ENCODE results near the gene MS4A3.
"Not testable (repeated sequence)": the region's sequence is repeated elsewhere in the genome, so short reads cannot be mapped to it uniquely, and the experiment has no call there.

The MS4A3 gene

DNA sequence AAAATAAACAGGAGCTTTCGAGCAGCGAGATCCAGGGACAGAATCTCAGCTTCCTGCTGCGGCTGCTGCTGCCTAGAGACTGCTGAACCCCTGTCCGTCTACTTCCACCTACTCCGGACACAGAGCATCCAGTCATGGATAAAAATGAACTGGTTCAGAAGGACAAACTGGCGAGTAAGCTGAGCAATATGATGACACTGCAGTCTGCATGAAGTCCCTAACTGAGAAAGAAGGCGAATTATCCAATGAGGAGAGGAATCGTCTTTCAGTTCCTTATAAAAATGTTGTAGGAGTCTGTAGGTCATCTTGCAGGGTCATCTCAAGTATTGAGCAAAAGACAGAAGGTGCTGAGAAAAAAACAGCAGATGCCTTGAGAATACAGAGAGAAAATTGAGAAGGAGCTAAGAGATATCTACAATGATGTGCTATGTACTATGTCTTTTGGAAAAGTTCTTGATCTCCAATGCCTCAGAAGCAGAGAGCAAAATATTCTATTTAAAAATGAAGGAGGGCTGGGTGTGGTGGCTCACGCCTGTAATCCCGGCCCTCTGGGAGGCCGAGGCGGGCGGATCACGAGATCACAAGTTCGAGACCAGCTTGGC lies 20.9 kb downstream of the MS4A3 start:
- FAIRE-seq (no peak), DNase-seq (ENCODE audit: insufficient read length, low spot score) (no peak)
- no peak for TF ChIP-seq POLR2A (IDR thresholded peaks at IDR 0.05; ENCODE audit: low read depth, low read length)

- TF ChIP-seq POLR2A (IDR thresholded peaks at IDR 0.05; ENCODE audit: low read depth, low read length), result no peak
- DNase-seq (ENCODE audit: insufficient read length, low spot score) (no peak), FAIRE-seq (no peak)
Measured at GRCh38 chr11:60077981-60078380, 21.5 kb downstream of the MS4A3 start.

DNA sequence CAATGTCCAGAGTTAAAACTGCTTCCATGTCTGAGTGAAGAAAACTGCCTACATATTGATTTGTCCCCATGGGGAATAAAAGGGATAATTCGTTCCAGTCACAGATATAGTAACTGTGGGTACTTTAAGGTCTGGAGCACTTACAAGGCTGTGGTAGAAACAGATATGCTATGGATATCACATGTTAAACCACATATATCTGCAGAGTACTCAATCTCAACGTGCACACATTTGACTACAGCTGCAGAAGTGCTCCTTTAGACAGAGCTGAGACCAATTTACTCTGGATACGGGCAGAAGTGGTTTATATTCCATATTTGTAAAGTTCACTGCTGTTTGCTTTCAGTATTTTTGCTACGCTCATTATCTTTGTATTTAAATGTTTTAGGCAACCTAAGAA lies 22.3 kb downstream of the MS4A3 start:
- no peak for DNase-seq (ENCODE audit: insufficient read length, low spot score)
- no peak for TF ChIP-seq POLR2A (IDR thresholded peaks at IDR 0.05; ENCODE audit: low read depth, low read length)

DNA sequence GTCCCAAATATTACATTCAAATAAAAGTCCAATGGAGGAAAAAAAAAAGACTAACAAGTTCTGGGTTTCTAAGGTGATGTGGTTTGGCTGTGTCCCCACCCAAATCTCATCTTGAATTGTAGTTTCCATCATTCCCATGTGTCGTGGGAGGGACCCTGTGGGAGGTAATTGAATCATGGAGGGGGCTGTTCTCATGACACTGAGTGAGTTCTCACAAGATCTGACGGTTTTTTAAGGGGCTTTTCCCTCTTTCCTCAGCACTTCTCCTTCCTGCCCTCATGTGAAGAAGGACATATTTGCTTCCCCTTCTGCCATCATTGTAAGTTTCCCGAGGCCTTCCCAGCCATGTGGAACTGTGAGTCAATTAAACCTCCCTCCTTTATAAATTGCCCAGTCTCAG lies 24.1 kb downstream of the MS4A3 start:
- DNase-seq (ENCODE audit: insufficient read length, low spot score) (no peak), FAIRE-seq (no peak)
- no peak for TF ChIP-seq POLR2A (IDR thresholded peaks at IDR 0.05; ENCODE audit: low read depth, low read length)

More for the DNA sequence above, 22.3 kb downstream of the MS4A3 start:
- FAIRE-seq, result no peak

DNA sequence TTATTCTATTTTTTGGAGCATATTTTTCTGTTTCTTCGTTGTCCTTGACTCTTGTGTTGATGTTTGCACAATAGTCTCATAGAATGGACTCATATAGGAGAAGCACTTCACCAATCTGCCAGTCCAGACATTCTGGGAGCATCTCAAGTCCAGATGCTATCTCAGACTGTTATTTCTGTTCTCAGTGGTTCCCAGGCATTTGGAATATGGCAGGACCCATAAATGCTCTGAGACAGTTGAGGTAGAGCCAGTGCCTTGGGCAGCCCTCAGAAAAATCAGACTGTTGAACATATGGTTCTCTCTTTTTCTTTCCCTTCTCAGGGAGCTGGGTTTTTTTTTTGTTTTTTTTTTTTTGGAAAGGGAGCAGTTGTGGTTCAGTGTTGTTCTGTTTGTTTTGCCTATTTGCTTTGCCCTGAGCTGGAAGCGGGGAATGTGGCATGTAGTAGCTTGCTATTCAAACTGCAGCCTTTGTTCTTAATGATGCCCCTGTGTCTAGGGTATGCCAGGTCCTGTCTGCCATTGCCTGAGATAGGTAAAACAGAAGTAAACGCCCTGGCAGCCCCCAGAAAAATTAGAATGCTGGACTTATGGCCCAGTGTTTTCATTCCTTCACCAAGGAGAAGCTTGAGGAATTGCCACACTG lies 28.3 kb downstream of the MS4A3 start:
- FAIRE-seq (no peak), DNase-seq (ENCODE audit: insufficient read length, low spot score) (no peak)
- no peak for TF ChIP-seq POLR2A (IDR thresholded peaks at IDR 0.05; ENCODE audit: low read depth, low read length)

DNA sequence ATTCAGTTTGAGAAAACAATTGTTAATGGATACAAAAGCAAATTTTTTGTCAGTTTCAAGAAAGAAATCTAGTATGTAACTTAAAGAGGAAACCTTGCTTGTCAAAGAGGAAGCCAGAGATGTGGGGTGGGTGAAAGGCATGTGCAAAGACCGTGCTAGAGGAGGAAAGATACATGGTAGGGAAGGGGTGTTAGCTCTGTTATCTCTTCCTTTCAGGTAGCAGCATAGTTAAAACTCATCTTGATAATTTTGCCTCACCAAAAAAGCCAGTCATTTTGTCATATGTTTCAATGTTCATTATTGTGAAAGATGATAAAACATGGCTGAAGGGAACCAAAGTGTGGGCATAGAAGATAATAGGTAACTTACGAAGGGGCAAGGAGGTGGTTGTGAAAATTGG lies 29.4 kb downstream of the MS4A3 start:
- FAIRE-seq, result no peak
- no peak for DNase-seq (ENCODE audit: insufficient read length, low spot score)
- TF ChIP-seq POLR2A (IDR thresholded peaks at IDR 0.05; ENCODE audit: low read depth, low read length), result no peak

DNA sequence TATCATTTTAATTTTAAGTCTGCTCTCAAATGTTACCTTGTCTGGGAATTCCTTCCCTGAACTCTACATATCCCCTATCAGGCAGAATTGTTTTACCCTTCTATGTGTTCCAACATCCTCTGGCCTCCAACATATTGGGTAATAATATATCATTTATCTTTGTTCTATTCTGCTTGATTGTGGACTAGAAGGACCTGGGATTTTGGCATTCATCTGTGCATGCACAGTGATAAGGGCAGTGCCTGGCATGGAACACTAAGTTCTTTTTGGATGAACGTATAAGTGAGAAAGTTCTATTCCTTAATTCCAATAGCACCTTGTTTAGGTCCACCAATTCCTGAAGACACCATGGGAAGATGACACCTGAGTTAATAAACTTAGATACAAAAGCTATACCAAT lies 30.8 kb downstream of the MS4A3 start:
- TF ChIP-seq POLR2A (IDR thresholded peaks at IDR 0.05; ENCODE audit: low read depth, low read length), result no peak
- DNase-seq (ENCODE audit: insufficient read length, low spot score) (no peak), FAIRE-seq (no peak)

DNA sequence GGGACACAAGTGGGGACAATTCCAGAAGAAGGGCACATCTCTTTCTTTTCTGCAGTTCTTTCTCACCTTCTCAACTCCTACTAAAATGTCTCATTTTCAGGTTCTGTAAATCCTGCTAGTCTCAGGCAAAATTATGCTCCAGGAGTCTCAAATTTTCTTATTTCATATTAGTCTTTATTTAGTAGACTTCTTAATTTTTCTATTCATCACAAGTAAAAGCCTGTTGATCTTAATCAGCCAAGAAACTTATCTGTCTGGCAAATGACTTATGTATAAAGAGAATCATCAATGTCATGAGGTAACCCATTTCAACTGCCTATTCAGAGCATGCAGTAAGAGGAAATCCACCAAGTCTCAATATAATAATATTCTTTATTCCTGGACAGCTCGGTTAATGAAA lies 31.9 kb downstream of the MS4A3 start, which contains the start of gene MS4A2:
MS4A2 (plus strand) TSS at position 301 of the 400 bp plus-strand sequence. CDS start 102 bp downstream, outside the sequence.
- no peak for TF ChIP-seq POLR2A (IDR thresholded peaks at IDR 0.05; ENCODE audit: low read depth, low read length)
- DNase-seq (ENCODE audit: insufficient read length, low spot score) (no peak), FAIRE-seq (no peak)

DNA sequence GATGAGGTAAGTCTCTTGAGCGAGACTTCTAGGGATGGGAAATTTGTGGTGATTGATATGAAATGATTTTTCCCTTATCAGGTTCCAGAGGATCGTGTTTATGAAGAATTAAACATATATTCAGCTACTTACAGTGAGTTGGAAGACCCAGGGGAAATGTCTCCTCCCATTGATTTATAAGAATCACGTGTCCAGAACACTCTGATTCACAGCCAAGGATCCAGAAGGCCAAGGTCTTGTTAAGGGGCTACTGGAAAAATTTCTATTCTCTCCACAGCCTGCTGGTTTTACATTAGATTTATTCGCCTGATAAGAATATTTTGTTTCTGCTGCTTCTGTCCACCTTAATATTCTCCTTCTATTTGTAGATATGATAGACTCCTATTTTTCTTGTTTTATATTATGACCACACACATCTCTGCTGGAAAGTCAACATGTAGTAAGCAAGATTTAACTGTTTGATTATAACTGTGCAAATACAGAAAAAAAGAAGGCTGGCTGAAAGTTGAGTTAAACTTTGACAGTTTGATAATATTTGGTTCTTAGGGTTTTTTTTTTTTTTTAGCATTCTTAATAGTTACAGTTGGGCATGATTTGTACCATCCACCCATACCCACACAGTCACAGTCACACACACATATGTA lies 39.1 kb downstream of the MS4A3 start:
- DNase-seq (ENCODE audit: insufficient read length, low spot score) (no peak), FAIRE-seq (no peak)
- no peak for TF ChIP-seq POLR2A (IDR thresholded peaks at IDR 0.05; ENCODE audit: low read depth, low read length)

DNA sequence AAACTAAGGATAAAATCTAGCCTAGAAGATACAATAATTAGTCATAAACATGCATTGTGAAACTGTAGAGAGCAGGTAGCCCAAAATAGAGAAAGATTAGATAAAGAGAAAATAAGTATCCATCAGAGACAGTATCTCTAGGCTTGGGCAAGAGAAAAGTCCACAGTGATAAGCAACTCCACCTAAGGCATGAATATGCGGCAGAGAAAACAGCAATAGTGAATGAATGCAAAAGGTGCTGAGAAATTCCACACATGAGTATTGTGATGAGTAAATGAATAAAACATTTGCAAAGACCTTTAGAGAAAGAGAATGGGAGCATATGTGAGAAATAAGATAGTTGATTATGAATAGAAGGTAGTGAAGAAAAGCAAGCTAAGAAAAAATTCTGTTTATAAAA lies 40.7 kb downstream of the MS4A3 start:
- no peak for FAIRE-seq
- DNase-seq (ENCODE audit: insufficient read length, low spot score), result no peak
- no peak for TF ChIP-seq POLR2A (IDR thresholded peaks at IDR 0.05; ENCODE audit: low read depth, low read length)

GRCh38 chr11:60098508-60098907 lies 42.0 kb downstream of the MS4A3 start:
- DNase-seq (ENCODE audit: insufficient read length, low spot score) (no peak), FAIRE-seq (no peak)

GRCh38 chr11:60100516-60100915 lies 44.1 kb downstream of the MS4A3 start:
- no peak for TF ChIP-seq POLR2A (IDR thresholded peaks at IDR 0.05; ENCODE audit: low read depth, low read length)
- DNase-seq (ENCODE audit: insufficient read length, low spot score), result no peak
- FAIRE-seq, result no peak

More at GRCh38 chr11:60098508-60098907, 42.0 kb downstream of the MS4A3 start:
- no peak for TF ChIP-seq POLR2A (IDR thresholded peaks at IDR 0.05; ENCODE audit: low read depth, low read length)

DNA sequence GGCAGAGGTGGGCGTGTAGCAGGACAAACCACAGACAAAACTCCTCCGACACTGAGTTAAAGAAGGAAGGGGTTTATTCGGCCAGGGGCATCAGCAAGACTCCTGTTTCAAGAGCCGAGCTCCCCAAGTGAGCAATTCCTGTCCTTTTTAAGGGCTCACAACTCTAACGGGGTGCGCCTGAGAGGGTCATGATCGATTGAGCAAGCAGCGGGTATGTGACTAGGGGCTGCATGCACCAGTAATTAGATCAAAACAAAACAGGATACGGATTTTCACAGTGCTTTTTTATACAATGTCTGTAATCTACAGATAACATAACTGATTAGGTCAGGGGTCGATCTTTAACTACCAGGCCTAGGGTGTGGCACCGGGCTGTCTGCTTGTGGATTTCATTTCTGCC lies 44.9 kb downstream of the MS4A3 start:
- FAIRE-seq; DNase-seq (ENCODE audit: insufficient read length, low spot score): not testable (repeated sequence)

DNA sequence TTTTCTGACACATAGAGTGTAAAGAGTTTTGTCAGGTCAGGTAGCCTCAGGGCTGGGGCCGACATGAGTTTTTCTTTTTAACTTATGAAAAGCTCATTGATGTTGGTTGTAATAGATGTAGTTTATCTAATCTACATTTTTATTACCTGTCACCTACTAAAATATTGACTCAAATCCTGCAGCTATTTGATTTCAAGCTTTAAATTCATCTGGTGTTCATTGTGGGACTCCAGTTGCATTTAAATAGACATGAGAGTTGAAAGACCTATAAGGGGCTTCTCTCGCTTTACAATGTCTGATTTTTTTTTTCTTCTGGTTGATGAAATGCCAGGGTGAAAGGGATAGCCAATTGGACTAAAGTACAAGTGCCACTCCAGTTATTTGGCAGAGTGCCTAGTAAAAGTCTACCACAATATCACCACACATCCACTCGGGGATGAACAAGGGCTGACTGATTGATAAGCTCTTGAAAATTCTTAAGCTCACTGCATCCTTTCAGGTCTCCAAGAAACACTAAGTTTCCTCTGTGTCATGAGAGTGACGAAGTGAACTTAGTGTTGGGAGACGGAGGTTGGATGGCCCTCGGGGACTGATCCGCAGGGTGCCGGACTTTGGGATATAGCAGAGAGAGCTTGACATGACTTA lies 48.1 kb downstream of the MS4A3 start:
- DNase-seq (ENCODE audit: insufficient read length, low spot score), result not testable (repeated sequence)

GRCh38 chr11:60108631-60109030 lies 52.2 kb downstream of the MS4A3 start:
- FAIRE-seq; DNase-seq (ENCODE audit: insufficient read length, low spot score): not testable (repeated sequence)

More for the DNA sequence above, 48.1 kb downstream of the MS4A3 start:
- FAIRE-seq, result not testable (repeated sequence)
